HS-27A (cell line): ENCODE data around the gene HNRNPM.
"Not testable (repeated sequence)": the region's sequence is repeated elsewhere in the genome, so short reads cannot be mapped to it uniquely, and the experiment has no call there.

ENCODE experiments used
- DNase-seq: peaks from one replicate; pipeline ENCODE4 v3.0.0-alpha.2; 2012; ENCODE audit warnings: low read depth, missing footprints

Gene HNRNPM

GRCh38 chr19:8444677-8445487 lies at the start of gene HNRNPM:
TSS of gene HNRNPM (plus strand) at chr19:8444975. CDS start at chr19:8444999, 24 bp downstream.
- DNase-seq: peak; percentile 82

GRCh38 chr19:8395621-8396082 lies 49.1 kb upstream of the HNRNPM start:
- DNase-seq: no peak

- DNase-seq: no peak
These were observed 48.6 kb upstream of the HNRNPM start for GRCh38 chr19:8396185-8396562.

- DNase-seq: no peak
These were observed 48.1 kb upstream of the HNRNPM start for GRCh38 chr19:8396563-8397203.

GRCh38 chr19:8397271-8397670 lies 47.5 kb upstream of the HNRNPM start:
- no peak for DNase-seq

- no peak for DNase-seq
These were observed 46.9 kb upstream of the HNRNPM start for GRCh38 chr19:8397746-8398310.

GRCh38 chr19:8398311-8398771 lies 46.4 kb upstream of the HNRNPM start:
- no peak for DNase-seq

- no peak for DNase-seq
These were observed 45.0 kb upstream of the HNRNPM start for GRCh38 chr19:8399681-8400188.

GRCh38 chr19:8401981-8402411 lies 42.8 kb upstream of the HNRNPM start:
- DNase-seq: no peak

GRCh38 chr19:8403098-8403819 lies 41.5 kb upstream of the HNRNPM start:
- no peak for DNase-seq

GRCh38 chr19:8403820-8404109 lies 41.0 kb upstream of the HNRNPM start:
- no peak for DNase-seq

GRCh38 chr19:8404391-8405151 lies 40.2 kb upstream of the HNRNPM start:
- no peak for DNase-seq

GRCh38 chr19:8410718-8411117 lies 34.1 kb upstream of the HNRNPM start:
- not testable (repeated sequence) for DNase-seq

- peak; percentile 73 for DNase-seq
These were observed 31.8 kb upstream of the HNRNPM start, which contains the start of gene MARCHF2 for GRCh38 chr19:8412783-8413628. TSS of gene MARCHF2 (plus strand) at chr19:8413305. CDS start at chr19:8421841, 8,536 bp downstream.

- DNase-seq: no peak
These were observed 31.2 kb upstream of the HNRNPM start for GRCh38 chr19:8413629-8413995.

GRCh38 chr19:8416796-8417195 lies 28.0 kb upstream of the HNRNPM start:
- DNase-seq: no peak

- DNase-seq: no peak
These were observed 23.0 kb upstream of the HNRNPM start for GRCh38 chr19:8421484-8422461.

- peak; percentile 83 for DNase-seq
These were observed 21.0 kb upstream of the HNRNPM start for GRCh38 chr19:8423817-8424223.

- DNase-seq: not testable (repeated sequence)
These were observed 19.4 kb upstream of the HNRNPM start for GRCh38 chr19:8425331-8425730.
